Stimulated activated naive CD4-positive, alpha-beta T cell treated with Interleukin-2 at 50 U/mL for 16 hours (primary cell): ENCODE data around the gene ZNF560.

ENCODE experiments used
- DNase-seq: peaks from one replicate; lab custom pipeline; 2025; lab: John Stamatoyannopoulos, UW

Gene ZNF560

DNA sequence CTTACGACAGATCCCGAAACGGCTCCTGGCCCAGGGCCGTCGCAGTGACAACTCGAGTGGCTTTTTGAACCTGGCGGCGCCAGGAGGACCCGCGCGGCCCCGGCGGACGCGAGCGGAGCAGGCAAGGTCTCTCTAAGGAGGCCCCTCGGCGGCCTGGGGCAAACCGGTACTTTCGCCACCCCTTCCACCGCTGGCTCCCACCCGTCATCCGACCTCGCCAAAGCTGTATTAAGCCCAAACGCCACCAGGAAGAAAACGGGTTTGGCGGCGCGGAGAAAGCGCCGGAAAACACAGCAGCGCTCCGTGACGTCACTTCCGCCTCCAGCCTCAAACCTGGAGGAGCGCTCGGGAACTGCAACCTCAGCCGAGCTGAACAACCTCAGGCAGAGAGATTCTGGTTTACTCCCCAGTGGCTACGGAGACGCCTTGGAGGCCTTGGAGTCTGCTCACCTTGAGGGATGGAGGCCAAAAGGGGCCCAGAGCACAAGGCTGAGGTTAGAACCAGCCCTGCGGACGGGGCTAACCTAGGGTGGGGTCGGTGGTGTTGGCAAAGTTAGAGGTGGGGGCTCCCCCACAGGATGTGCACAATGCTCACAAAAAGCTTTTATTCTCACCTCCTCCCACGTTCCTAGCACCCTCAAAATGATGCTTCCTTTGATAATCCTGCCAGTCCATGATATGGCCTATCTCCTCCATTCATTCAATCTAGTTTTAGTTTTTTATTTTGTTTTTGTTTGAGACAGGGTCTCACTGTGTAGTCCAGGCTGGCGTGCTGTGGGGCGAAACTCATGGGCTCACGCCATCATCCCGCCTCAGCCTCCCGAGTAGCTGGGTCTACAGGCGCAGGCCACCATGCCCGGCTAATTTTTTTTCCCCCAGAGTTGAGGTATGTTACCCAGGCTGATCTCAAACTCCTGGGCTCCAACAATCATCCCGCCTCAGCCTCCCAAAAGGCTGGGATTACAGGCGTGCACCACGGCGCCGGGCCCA, 62.8 kb downstream of the ZNF560 start, which contains the start of gene ZNF266:
ZNF266 (minus strand) TSS at position 295 of the 990 bp plus-strand sequence. CDS start 15,484 bp downstream, outside the sequence.
- peak; percentile 89 for DNase-seq

DNA sequence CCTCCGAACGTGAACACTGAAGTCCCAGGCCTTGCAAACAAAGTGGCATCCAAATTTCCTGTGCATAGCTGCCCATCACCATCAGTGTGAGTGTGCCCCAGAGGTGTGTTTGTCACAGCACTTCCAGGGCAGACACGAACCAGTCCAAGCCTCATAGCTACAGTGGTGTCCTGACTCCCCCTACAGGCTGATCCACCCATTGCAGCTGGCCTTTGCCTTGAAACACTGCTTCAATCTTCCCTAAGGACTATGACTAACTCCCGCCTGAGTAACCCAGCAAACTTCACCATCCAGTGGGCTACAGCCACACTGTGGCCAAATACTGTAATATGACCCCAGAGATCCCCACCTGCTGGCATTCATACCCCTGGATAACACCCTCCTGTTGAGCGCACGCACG, 66.9 kb downstream of the ZNF560 start:
- DNase-seq, result no peak

DNA sequence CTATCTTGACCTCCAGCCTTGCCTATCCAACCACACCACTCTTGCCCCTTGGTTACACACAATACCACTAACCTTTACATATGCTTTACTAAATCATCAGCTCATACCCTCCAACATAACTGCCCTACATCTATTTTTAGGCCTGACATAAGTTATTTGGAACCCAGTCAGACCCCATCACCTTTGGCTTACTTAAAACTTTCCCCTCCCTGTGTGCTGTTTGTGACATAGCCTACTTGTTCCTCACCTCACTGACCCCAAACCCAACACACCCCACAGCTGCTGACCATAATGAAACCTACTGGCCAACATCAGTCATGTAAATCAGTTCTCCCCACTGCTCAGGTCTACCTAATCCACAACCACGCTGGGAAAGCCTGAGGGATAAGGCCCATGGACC, 68.0 kb downstream of the ZNF560 start:
- DNase-seq, result no peak

DNA sequence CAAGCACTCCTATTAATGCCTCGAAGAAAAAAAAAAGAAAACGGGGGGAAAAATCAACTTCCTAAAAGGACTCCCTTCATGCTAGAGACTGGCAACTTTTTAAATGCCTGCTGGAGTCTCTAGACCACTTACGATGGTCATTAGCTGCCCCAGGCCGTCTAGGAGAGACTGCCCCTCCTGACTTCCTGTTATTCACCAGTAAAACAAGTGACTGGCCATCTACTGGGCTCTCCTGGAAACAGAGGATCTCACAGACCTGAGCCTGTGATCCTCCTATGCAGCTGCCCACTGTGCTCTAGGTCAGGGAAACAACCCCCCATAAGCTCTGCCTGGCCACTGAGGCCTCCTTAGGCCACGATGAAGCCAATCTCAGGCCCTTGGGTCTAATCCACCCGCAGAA, 70.5 kb downstream of the ZNF560 start:
- no peak for DNase-seq
